Measurements from ENCODE around the gene UBE2M.
A peak's percentile ranks its signal among the peaks of the same experiment; 100 is the strongest.
"Not testable (repeated sequence)": the region's sequence is repeated elsewhere in the genome, so short reads cannot be mapped to it uniquely, and the experiment has no call there.

The UBE2M gene

DNA sequence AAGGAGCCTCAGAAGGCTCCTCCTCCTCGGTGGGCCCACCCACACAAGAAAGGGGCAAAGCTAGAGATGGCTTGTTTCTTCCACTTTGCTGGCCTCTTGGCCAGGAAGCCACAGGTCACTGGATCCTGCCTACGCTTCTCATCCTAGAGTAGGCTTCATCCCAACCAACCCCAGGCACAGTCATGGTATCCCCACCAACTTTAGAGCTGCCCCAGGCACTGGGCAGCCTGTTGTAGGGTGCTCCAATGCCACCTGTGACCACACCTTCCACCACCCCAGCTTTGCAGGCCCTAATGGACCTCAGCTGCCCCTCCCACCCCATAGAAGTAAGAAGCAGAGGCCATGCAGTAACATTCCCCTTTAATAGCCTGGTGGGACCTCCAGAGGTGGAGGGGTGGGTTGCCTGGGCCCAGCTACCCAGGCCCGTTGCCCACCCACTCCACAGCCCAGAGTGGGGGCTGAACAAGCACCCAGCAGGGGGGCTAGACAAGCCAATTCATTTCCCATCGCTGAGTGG is 3.0 kb downstream of the UBE2M start:
- no peak for DNase-seq (ENCODE audit: low read depth)

DNA sequence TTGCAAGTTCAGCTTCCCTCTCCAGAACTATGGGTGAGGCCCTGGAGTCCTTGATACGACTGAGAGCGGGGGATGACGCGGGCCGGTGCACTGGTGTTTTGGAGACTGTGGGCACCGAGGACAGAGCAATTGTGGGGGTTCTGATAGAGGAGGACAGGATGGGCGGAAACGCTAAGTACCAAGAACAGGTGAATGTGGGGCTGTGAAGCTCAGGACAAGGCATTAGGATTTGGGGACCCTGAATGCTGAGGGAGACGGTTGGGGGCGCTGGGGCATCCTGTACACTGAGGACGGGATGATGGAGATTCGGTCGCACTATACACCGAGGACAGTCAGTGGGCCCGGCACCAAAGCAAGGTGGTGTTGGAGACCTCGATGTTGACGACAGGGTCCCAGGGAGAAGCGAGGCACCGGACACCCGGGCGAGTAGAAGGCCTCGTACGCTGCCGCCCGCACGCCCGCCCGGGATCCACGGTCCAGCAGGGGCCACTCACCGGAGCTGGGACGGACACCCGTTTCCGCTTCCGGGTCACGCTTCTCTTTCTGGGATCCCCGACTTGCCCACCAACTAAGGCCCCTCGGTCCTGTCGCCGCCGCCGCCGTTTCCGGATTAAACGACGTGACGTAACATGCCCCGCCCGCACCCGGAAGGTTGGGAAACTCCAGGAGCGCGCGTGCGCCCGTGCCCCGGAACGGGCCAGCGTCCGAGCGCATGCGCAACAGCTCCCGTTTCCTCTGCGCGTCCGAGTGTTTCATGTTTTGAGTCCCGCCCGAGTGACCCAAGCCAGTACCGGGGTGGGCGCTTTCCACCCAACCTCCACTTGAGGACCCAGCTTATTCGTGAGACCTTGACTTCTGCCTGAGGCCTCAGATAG is 3.7 kb downstream of the UBE2M start, which contains the start of gene CHMP2A:
Gene CHMP2A (minus strand): TSS at position 612 of the 875 bp plus-strand sequence. CDS start 893 bp downstream, outside the sequence.
- peak; percentile 99 for DNase-seq (ENCODE audit: low read depth)

DNA sequence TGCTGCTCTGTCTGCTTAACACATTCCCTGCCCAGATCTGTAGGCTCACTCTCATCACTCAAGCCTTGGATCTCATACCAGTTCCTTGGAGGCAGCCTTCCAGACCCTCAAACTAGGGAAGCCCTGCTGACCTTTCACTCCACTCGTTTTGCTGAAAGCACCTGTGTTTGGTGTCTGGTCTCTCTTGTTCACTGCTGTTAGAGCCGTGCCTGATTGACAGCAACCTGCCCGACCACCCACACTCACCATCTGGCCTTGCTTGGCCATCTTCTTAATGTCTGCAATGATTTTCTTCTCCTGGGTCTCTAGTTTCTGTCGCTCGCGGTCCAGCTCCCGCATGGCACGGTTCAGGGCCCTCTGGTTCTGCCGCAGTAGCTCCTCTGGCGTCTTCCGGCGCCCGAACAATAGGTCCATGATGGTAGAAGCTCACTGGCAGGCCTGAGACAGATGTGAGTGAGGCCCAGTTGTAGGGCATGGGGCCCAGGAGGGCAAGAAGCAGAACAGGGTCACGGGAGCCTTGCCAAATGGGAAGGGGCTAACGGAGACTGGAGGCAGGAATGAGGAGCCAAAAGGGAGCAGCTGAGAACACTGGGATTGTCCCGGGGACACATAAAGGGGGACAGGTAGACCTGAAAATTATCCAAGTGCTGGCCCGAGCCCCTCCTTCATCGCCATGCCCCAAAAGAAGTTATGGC is 4.5 kb downstream of the UBE2M start:
- no peak for DNase-seq (ENCODE audit: low read depth)

DNA sequence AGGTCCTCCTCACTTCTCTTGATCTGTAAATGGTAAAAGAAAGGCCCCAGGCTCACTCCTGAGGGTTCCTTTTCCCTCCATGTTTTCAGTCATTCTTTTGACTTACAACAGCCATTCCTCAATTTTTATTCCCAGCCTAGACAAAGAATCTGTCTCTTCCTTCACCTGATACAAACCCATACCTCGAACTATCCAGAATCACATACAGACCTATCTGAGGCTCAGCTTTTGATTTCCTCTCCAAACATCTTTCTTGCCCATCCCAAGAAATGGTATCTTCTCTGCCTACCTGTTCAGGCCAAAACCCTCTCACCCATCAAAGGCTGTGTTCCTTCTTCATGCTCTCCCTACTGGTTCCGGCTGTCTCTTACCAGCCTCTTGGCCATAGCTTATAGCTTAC is 5.8 kb downstream of the UBE2M start:
- no peak for DNase-seq (ENCODE audit: low read depth)

DNA sequence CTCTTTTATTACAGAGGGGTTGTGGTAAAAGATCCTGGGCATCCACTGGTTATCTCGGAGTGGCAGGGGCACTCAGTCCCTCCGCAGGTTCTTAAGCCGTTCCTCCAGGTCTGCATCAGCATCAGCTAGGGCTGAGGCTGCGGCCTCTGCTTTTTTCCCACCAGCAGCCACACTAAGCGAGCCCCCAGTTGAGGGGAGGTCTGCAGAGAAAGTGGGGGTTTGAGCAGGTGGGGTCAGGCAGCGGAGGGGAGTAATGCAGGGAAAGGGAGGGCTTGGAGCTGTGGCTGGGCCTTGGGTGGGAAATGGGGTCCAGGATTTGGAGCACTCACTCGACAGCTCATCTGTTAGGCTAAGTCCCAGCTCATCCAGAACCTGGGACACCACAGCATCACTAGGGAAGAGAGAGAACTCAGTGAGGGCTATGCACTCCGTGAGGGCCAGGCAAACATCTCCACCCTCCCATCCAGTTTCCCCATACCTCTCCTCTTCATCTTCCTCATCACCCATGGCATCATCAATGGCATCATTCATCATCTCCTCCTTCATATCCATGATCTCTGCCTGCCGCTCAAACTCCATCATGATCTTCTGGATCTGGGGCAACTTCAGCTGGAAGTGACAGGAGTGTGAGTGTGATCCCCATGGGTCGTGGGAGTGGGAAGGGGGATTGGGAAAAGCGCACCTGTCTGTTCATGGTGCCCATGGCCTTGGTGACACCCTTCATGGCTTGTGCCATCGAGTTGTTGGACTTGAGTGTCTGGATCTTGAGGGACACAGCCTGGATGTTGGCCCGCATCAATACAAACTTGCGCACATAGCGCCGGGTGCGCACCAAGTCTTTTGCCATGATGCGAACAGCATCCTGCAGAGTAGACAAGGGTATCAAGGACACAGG is 6.6 kb downstream of the UBE2M start:
- no peak for DNase-seq (ENCODE audit: low read depth)

DNA sequence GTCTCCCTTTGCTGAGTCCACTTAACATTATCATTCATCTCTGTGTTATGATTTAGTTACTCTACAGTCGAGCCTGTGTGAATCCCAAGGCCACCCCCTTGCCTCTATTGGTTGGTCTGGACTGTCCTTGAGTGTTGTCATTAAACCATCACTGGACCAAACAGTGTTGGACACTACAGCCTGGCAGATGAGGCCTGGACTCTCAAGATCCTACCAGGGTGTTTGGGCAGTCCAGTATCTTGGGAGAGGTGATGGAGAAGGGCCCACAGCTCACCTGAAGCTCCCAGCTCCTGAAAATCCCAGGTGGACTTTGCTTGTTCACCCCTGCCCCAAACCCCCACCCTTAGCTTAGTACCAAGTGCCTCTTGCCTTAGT is 7.3 kb downstream of the UBE2M start:
- DNase-seq (ENCODE audit: low read depth) = no peak

DNA sequence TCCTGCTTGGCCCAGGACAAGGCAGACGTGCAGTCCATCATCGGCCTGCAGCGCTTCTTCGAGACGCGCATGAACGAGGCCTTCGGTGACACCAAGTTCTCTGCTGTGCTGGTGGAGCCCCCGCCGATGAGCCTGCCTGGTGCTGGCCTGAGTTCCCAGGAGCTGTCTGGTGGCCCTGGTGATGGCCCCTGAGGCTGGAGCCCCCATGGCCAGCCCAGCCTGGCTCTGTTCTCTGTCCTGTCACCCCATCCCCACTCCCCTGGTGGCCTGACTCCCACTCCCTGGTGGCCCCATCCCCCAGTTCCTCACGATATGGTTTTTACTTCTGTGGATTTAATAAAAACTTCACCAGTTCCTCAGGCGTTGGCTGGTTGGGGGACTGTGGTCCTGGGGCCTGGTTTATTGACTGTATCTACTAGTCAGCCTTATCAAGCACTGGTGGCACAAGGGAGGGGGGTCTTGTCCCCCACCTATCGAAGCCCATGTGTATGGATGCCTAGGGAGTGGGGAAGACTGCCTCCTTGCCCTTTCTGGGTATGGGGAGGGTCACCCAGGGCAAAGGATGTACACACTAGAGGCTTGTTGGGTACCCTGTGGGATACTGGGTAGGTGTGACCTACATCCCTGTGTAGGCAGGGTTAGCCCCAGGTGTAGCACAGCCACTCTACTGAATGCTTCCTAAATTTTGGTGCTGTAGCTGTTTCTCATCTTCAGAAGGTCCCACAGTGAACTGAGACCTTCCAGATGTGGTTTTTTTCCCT is 7.9 kb downstream of the UBE2M start:
- no peak for DNase-seq (ENCODE audit: low read depth)

DNA sequence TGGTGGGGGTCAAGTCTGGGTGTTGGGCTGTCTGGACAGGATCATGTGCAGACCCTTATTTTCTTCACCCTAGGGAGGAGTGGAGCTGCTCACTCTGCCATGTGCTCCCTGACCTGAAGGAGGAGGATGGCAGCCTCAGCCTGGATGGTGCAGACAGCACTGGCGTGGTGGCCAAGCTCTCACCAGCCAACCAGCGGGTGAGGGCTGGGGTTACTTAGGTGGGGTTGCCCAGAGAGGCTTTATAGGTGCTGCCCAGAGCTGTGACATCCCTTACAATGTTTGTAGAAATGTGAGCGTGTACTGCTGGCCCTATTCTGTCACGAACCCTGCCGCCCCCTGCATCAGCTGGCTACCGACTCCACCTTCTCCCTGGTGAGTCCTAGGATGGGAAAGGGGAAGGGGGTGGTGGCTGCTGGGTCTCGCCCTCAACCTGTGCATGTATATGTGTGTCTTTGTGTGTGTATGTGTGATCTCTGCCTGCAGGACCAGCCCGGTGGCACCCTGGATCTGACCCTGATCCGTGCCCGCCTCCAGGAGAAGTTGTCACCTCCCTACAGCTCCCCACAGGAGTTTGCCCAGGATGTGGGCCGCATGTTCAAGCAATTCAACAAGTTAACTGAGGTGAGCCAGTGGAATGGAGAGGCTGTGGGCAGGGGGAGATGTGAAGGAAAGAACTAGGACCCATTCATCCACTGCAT is 8.6 kb downstream of the UBE2M start:
- DNase-seq (ENCODE audit: low read depth) = no peak

DNA sequence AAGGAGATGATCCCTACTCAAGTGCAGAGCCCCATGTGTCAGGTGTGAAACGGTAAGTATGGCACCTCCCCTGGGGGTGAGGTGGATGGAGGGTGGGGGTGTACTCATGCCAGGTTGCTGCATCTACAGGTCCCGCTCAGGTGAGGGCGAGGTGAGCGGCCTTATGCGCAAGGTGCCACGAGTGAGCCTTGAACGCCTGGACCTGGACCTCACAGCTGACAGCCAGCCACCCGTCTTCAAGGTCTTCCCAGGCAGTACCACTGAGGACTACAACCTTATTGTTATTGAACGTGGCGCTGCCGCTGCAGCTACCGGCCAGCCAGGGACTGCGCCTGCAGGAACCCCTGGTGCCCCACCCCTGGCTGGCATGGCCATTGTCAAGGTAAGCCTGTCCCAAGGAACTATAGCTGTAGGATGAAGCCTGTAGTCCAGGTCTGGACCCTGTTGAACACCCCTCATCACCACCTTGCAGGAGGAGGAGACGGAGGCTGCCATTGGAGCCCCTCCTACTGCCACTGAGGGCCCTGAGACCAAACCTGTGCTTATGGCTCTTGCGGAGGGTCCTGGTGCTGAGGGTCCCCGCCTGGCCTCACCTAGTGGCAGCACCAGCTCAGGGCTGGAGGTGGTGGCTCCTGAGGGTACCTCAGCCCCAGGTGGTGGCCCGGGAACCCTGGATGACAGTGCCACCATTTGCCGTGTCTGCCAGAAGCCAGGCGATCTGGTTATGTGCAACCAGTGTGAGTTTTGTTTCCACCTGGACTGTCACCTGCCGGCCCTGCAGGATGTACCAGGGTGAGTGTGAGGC is 9.3 kb downstream of the UBE2M start:
- DNase-seq (ENCODE audit: low read depth) = no peak

DNA sequence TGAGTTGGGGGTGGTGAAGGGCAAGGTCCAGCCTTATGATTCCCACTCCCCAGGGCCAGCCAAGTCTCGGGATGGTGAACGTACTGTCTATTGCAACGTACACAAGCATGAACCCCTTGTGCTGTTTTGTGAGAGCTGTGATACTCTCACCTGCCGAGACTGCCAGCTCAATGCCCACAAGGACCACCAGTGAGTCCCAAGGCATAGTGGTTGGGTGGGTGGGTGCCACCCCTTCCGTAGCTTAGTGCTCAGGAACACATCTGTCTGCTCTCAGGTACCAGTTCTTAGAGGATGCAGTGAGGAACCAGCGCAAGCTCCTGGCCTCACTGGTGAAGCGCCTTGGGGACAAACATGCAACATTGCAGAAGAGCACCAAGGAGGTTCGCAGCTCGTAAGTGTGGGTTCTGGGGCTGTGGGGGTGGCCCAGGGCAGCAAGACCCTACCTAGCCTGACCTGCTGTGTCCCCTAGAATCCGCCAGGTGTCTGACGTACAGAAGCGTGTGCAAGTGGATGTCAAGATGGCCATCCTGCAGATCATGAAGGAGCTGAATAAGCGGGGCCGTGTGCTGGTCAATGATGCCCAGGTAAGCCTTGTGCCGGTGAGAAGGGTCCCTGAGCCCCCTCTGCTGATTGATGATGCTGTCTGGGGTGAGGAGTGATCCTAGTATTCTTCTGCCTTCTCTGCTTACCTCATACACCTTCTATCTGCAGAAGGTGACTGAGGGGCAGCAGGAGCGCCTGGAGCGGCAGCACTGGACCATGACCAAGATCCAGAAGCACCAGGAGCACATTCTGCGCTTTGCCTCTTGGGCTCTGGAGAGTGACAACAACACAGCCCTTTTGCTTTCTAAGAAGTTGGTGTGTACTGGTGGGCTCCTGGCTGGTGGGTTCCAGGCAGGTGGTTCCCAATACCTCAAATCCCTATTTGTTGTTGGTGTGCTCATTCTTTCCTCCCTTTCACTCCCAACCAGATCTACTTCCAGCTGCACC is 10.8 kb downstream of the UBE2M start:
- DNase-seq (ENCODE audit: low read depth) = no peak

DNA sequence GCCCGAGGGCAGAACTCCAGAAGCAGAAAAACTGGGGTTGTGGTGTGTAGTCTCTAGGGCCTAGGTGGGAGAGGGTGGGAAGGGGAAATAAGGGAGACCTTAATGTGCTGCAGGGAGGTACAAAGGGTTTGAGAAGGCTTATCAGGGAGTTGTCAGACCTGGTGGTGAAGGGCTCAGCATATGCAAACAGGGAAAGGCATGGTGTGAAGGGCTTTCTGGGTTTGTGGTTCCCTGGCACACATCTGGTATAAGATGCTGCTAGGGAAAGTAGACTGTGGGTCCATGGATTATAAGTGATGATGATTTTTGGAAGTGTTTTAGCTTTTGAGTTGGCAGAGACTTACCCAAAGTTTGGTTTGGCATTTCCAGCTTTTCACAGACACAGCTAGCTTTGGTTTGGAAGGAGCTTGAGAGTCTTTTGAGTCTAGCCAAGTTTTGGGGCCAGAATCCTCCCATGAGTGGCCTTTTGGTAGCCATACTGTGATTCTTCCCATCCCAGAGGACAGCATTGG is 12.3 kb downstream of the UBE2M start:
- DNase-seq (ENCODE audit: low read depth) = no peak

DNA sequence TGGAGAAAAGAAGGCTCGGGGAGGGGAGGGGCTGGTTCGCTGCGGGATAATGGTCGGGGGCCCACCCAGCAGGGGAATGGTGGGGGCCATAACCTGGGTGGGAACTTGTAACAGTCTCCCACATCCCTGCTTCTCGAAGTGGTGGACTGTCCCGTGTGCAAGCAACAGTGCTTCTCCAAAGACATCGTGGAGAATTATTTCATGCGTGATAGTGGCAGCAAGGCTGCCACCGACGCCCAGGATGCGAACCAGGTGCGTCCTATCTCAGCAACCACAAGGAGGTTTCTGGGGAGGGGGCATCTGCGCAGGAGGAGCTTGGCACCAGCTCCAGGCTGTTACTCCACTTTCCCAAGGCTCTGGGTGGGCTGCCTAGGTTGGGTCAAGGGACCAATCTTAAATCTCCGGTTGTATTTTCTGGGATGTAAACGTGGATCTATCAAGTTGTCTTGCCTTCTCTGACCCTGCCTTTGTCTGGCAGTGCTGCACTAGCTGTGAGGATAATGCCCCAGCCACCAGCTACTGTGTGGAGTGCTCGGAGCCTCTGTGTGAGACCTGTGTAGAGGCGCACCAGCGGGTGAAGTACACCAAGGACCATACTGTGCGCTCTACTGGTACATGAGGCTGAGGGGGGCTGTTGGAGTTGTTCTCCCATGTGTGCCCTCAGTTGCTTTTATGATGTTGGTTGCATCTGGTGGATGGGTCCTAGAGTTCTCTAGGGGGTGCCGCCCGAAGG is 13.0 kb downstream of the UBE2M start:
- no peak for DNase-seq (ENCODE audit: low read depth)

DNA sequence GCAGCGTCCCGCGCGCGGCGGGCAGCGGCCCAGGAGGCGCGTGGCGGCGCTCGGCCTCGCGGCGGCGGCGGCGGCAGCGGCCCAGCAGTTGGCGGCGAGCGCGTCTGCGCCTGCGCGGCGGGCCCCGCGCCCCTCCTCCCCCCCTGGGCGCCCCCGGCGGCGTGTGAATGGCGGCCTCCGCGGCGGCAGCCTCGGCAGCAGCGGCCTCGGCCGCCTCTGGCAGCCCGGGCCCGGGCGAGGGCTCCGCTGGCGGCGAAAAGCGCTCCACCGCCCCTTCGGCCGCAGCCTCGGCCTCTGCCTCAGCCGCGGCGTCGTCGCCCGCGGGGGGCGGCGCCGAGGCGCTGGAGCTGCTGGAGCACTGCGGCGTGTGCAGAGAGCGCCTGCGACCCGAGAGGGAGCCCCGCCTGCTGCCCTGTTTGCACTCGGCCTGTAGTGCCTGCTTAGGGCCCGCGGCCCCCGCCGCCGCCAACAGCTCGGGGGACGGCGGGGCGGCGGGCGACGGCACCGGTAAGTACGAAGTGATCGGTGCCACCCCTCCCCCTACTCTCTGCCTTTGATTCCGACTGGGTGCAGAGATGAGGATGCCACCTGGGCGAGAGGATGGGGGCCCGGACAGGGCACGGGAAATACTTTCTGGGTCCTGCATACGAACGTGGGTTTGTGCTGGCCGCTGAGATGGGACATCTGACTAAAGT is 13.7 kb downstream of the UBE2M start:
- peak; percentile 55 for DNase-seq (ENCODE audit: low read depth)

DNA sequence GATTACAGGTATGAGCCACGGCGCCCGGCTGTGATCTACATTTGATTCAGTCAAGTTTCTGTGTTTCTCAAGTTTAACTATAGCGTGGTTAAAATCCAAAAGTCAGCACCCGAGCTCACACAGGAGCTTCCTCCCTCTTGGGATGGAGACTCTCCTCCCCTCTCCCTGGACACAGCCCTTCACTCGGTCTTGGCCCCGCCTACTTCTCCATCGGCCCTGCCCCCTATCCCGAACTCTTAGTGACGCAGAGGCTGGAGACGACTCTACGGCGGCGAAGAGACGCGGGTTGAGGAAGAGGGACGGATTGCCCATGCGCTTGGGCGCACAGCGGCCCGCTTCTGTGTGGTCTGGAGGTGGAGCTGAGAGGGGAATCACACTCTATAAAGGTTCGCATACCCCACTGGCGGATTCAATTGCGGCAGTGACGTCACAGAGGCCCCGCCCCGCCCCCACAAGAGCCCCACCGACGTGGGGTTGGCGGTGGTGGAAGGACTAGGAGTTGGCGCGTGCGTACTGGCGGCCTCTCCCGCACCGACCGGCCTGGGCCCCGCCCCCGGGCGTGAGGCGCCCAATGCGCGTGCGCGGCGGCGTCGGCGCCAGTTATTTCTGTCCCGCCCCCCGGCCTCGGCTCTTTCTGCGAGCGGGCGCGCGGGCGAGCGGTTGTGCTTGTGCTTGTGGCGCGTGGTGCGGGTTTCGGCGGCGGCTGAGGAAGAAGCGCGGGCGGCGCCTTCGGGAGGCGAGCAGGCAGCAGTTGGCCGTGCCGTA is 14.4 kb downstream of the UBE2M start, which contains the start of gene TRIM28:
Gene TRIM28 (plus strand): TSS at position 239 of the 765 bp plus-strand sequence. CDS start 694 bp downstream, outside the sequence.
- peak; percentile 99 for DNase-seq (ENCODE audit: low read depth)

DNA sequence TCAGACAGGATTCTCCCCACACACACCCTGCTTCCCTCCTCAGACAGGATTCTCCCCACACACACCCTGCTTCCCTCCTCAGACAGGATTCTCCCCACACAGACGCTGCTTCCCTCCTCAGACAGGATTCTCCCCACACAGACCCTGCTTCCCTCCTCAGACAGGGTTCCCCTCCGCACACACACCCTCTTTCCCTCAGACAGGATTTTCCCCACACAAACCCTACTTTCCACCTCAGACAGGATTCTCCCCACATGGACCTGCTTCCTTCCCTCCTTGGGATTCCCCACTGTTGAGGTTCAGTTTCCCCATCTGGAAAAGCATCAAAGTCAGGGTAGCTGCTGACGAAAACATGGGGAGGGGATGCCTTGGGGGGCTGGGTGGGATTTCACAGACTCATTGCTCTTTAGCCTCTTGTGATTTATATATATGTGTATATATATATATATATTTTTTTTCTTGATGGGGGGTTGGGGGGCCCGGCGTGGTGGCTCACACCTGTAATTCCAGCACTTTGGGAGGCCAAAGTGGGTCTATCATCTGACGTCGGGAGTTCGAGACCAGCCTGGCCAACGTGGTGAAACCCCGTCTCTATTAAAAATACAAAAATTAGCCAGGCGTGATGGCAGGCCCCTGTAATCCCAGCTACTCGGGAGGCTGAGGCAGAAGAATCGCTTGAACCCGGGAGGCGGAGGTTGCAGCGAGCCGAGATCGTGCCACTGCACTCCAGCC is 15.6 kb downstream of the UBE2M start:
- DNase-seq (ENCODE audit: low read depth) = not testable (repeated sequence)

All from stimulated activated CD8-positive, alpha-beta memory T cell treated with anti-CD3 and anti-CD28 coated beads, Interleukin-12 subunit alpha, Interleukin-12 subunit beta, amount 100 ng/mL, for 1 hour (primary cell).